DND-41 (cell line): Measurements from ENCODE around the gene PLXNA4.

Experiments
- EZH2 ChIP-seq: IDR thresholded peaks from 3 replicates; pipeline ENCODE4 v1.6.1; 2012; ENCODE audit warnings: borderline replicate concordance, low read depth, mild to moderate bottlenecking, moderate library complexity, low read length, inconsistent platforms; ENCODE audit not compliant: severe bottlenecking
- TF ChIP-seq, protein P1 (sequence below): IDR thresholded peaks from 2 replicates; pipeline ENCODE4 v1.5.1; 2012; ENCODE audit warnings: borderline replicate concordance, low read length, moderate library complexity, mild to moderate bottlenecking; ENCODE audit not compliant: poor library complexity, severe bottlenecking; ENCODE audit errors: extremely low read depth

DNA sequence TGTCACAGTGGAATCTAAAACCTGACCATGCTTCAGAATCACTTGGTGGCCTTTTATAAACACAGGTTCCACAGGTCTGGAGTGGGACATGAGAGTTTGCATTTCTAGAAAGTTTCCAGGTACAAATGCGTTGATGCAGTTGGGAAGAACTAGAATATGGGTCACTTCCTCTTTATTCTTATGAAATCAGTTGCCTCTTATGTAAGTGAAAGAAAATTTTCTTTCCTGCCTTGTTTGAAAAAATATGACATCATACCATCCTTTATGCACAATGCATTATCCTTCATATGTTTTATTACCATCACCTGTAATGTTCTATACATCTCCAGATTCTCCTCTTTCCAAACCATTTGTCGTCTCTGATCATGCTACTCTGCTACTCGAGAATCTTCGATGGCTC is 44.0 kb downstream of the PLXNA4 start:
- TF ChIP-seq, protein P1, sequence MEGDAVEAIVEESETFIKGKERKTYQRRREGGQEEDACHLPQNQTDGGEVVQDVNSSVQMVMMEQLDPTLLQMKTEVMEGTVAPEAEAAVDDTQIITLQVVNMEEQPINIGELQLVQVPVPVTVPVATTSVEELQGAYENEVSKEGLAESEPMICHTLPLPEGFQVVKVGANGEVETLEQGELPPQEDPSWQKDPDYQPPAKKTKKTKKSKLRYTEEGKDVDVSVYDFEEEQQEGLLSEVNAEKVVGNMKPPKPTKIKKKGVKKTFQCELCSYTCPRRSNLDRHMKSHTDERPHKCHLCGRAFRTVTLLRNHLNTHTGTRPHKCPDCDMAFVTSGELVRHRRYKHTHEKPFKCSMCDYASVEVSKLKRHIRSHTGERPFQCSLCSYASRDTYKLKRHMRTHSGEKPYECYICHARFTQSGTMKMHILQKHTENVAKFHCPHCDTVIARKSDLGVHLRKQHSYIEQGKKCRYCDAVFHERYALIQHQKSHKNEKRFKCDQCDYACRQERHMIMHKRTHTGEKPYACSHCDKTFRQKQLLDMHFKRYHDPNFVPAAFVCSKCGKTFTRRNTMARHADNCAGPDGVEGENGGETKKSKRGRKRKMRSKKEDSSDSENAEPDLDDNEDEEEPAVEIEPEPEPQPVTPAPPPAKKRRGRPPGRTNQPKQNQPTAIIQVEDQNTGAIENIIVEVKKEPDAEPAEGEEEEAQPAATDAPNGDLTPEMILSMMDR: no peak
- no peak for TF ChIP-seq EZH2
